DOHH2 (cell line): ENCODE measurements around the gene QSOX2.

Experiments used
- H3F3A ChIP-seq: fragments of 200-600 bp; sonication (generic), shearing (Covaris generic); 2 replicates; pipeline ENCODE4 v1.6.0; 2016; ENCODE audit warnings: antibody characterized with exemption, mild to moderate bottlenecking; ENCODE audit not compliant: control insufficient read depth, insufficient read depth
- H3K27ac ChIP-seq: fragments of 200-600 bp; sonication (generic); 2 replicates; pipeline ENCODE4 v1.5.1; 2014; ENCODE audit warnings: low read depth, mild to moderate bottlenecking, low read length, moderate library complexity
- H3K27me3 ChIP-seq: fragments of 200-600 bp; sonication (generic); 2 replicates; pipeline ENCODE4 v1.6.1; 2014; ENCODE audit warnings: mild to moderate bottlenecking, low read length, mixed read lengths; ENCODE audit not compliant: control insufficient read depth
- H3K36me3 ChIP-seq: fragments of 200-600 bp; sonication (generic); 2 replicates; pipeline ENCODE4 v1.6.1; 2014; ENCODE audit warnings: mild to moderate bottlenecking, low read length, moderate library complexity, mixed read lengths; ENCODE audit not compliant: control insufficient read depth
- H3K4me1 ChIP-seq: fragments of 200-600 bp; sonication (generic); 2 replicates; pipeline ENCODE4 v1.6.1; 2014; ENCODE audit warnings: mild to moderate bottlenecking, low read length, mixed read lengths; ENCODE audit not compliant: control insufficient read depth
- H3K4me2 ChIP-seq: fragments of 200-600 bp; sonication (generic); 2 replicates; pipeline ENCODE4 v1.6.0; 2014; ENCODE audit warnings: mild to moderate bottlenecking, low read length, moderate library complexity
- H3K4me3 ChIP-seq: fragments of 200-600 bp; sonication (generic); 2 replicates; pipeline ENCODE4 v1.5.1; 2014; ENCODE audit warnings: mild to moderate bottlenecking, low read length, mixed read lengths
- H3K79me2 ChIP-seq: fragments of 200-600 bp; sonication (generic); 2 replicates; pipeline ENCODE4 v1.6.1; 2014; ENCODE audit warnings: mild to moderate bottlenecking, low read length, mixed read lengths; ENCODE audit not compliant: control insufficient read depth
- H3K9me2 ChIP-seq: fragments of 200-600 bp; sonication (generic); replicated peaks from 2 replicates; pipeline ENCODE4 v1.6.1; 2014; ENCODE audit warnings: mild to moderate bottlenecking, low read length, mixed read lengths; ENCODE audit not compliant: control insufficient read depth
- H3K9me3 ChIP-seq: fragments of 200-600 bp; sonication (generic); 2 replicates; pipeline ENCODE4 v1.6.1; 2014; ENCODE audit warnings: antibody characterized with exemption, low read length, mixed read lengths; ENCODE audit not compliant: control insufficient read depth, insufficient read depth
- H4K20me1 ChIP-seq: fragments of 200-600 bp; sonication (generic); 2 replicates; pipeline ENCODE4 v1.6.0; 2014; ENCODE audit warnings: low read depth, mild to moderate bottlenecking, antibody characterized with exemption, low read length, moderate library complexity; ENCODE audit not compliant: control insufficient read depth, insufficient read depth
- CTCF ChIP-seq: fragments of 200-600 bp; sonication (generic); IDR thresholded peaks from one replicate; pipeline ENCODE4 v1.5.1; 2014; ENCODE audit warnings: antibody characterized with exemption, mild to moderate bottlenecking, low read depth, low read length; ENCODE audit not compliant: poor library complexity, severe bottlenecking
- EZH2phosphoT487 ChIP-seq: fragments of 200-600 bp; sonication (generic); IDR thresholded peaks from 2 replicates; pipeline ENCODE4 v1.6.1; 2017; ENCODE audit warnings: borderline replicate concordance, mild to moderate bottlenecking, antibody characterized with exemption, low read length, moderate library complexity, mixed read lengths

Gene QSOX2

GRCh38 chr9:136233868-136234267 lies 11.7 kb downstream of the QSOX2 start:
- peaks cover 10% of the 10 kb centered on the region; the same call in 1 of the 2 replicates for H4K20me1 ChIP-seq
- no peak overlapping the region for H3K4me2 ChIP-seq
- no peaks in the 10 kb centered on the region for H3K9me2 ChIP-seq
- H3K27ac ChIP-seq: no peak overlapping the region
- no peak overlapping the region for H3K4me3 ChIP-seq
- H3K9me3 ChIP-seq: no peaks in the 10 kb centered on the region
- peaks cover 2% of the 10 kb centered on the region for H3F3A ChIP-seq
- H3K4me1 ChIP-seq: peaks cover 71% of the 10 kb centered on the region
- TF ChIP-seq CTCF (no peak), EZH2phosphoT487 (no peak)
- H3K36me3 ChIP-seq: peaks cover 99% of the 10 kb centered on the region
- no peaks in the 10 kb centered on the region for H3K27me3 ChIP-seq
- H3K79me2 ChIP-seq: peaks cover 100% of the 10 kb centered on the region

- Histone ChIP-seq H3K9me2 (no peaks in the 10 kb centered on the region), H3K9me3 (no peaks in the 10 kb centered on the region), H4K20me1 (peaks cover 10% of the 10 kb centered on the region; the same call in 1 of the 2 replicates), H3K4me3 (no peak overlapping the region), H3K36me3 (peaks cover 99% of the 10 kb centered on the region), H3K4me2 (no peak overlapping the region), H3K27me3 (no peaks in the 10 kb centered on the region), H3K79me2 (peaks cover 100% of the 10 kb centered on the region), H3F3A (peaks cover 6% of the 10 kb centered on the region), H3K27ac (no peak overlapping the region), H3K4me1 (peaks cover 71% of the 10 kb centered on the region)
- TF ChIP-seq CTCF (no peak), EZH2phosphoT487 (no peak)
Observed at GRCh38 chr9:136233411-136233810, 12.2 kb downstream of the QSOX2 start.

GRCh38 chr9:136232969-136233368 lies 12.6 kb downstream of the QSOX2 start:
- Histone ChIP-seq H3K4me3 (no peak overlapping the region), H3K4me1 (peaks cover 71% of the 10 kb centered on the region), H3K27me3 (no peaks in the 10 kb centered on the region), H3K27ac (no peak overlapping the region), H3K36me3 (peaks cover 99% of the 10 kb centered on the region), H3K9me2 (no peaks in the 10 kb centered on the region), H4K20me1 (peaks cover 10% of the 10 kb centered on the region; the same call in 1 of the 2 replicates), H3K79me2 (peaks cover 100% of the 10 kb centered on the region), H3K4me2 (no peak overlapping the region), H3F3A (peaks cover 11% of the 10 kb centered on the region), H3K9me3 (no peaks in the 10 kb centered on the region)
- TF ChIP-seq CTCF (no peak), EZH2phosphoT487 (no peak)
